ENCODE measurements around the gene HSD11B2. TPM values are rescaled to one million over a fixed set of nuclear protein-coding genes. Genes with fewer than 3 reads are reported as not detected.

The HSD11B2 gene
- total and polyA plus RNA-seq, 2 of the 4 experiments (the other 2 are of a cell fraction), result 0.26 TPM; not detected in 1

GRCh38 chr16:67454104-67454503 is 23.2 kb downstream of the HSD11B2 start:
- Histone ChIP-seq H3K9me1 (ENCODE audit: insufficient read depth, low read length) (peaks cover 8% of the 10 kb centered on the region; the same call in 1 of the 2 replicates), H4K8ac (ENCODE audit: low read depth in 2 of 2, low read length in 2 of 2) (no peak overlapping the region), H2AK9ac (replicated peaks; ENCODE audit: low read depth, low read length, poor library complexity) (no peak overlapping the region), H3K36me3 (ENCODE audit: control insufficient read depth, insufficient read depth, low read length) (peaks cover 20% of the 10 kb centered on the region), H3K23ac (ENCODE audit: low read depth, low read length) (no peak overlapping the region), H3K4ac (ENCODE audit: low read depth, low read length) (no peak overlapping the region), H3K27ac (ENCODE audit: insufficient read depth, low read length) (no peak overlapping the region), H3K4me3 (ENCODE audit: insufficient read depth, low read depth, low read length) (no peak overlapping the region), H3K18ac (ENCODE audit: low read depth, low read length) (no peak overlapping the region), H4K91ac (ENCODE audit: insufficient read depth, low read depth, low read length) (no peak overlapping the region), H2BK15ac (ENCODE audit: low read depth, low read length) (no peak overlapping the region), H2BK120ac (ENCODE audit: low read depth, low read length) (no peak overlapping the region), H3K14ac (replicated peaks; ENCODE audit: low read depth, low read length) (no peak overlapping the region), H2AK5ac (ENCODE audit: low read depth, low read length) (no peak overlapping the region), H3K27me3 (ENCODE audit: control insufficient read depth, insufficient read depth, low read length) (no peaks in the 10 kb centered on the region), H3K9me3 (ENCODE audit: control insufficient read depth, insufficient read depth, low read length) (no peaks in the 10 kb centered on the region), H3K79me1 (ENCODE audit: low read depth in 1 of 2, low read length in 2 of 2) (peaks cover 11 to 55% of the 10 kb centered on the region in 2 experiments), H2AFZ (replicated peaks; ENCODE audit: low read length, poor library complexity) (no peak overlapping the region), H4K20me1 (ENCODE audit: insufficient read depth, low read length) (peaks cover 70% of the 10 kb centered on the region), H2BK20ac (ENCODE audit: low read depth, low read length) (no peak overlapping the region), H3K4me2 (ENCODE audit: low read depth, low read length) (no peak overlapping the region), H3K9ac (ENCODE audit: low read depth, low read length) (no peak overlapping the region), H3K4me1 (ENCODE audit: control insufficient read depth, insufficient read depth, low read length) (peaks cover 28% of the 10 kb centered on the region), H4K5ac (ENCODE audit: low read depth, low read length) (no peak overlapping the region), H3K56ac (ENCODE audit: extremely low read depth, insufficient read depth, low read length) (no peak overlapping the region), H2BK5ac (ENCODE audit: low read depth, low read length, poor library complexity, severe bottlenecking) (no peak overlapping the region)
- WGBS, 2 experiments (ENCODE audit: extremely low coverage in 2 of 2, insufficient read length in 1 of 2), result 66% methylated on average over 4 of the region's 5 CpGs; no CpG with 5 or more reads in 1 of the 2 experiments
- ChIA-PET POLR2A (ENCODE audit: unreplicated experiment) (interaction anchor here (0.6 kb wide), 1 partner anchor 205 kb away, joined by 3 read pairs; the partner anchor contains the start of gene SLC9A5), CTCF (no interaction called here)
- no peak for ATAC-seq (ENCODE audit: low read depth)
- in situ Hi-C loops (cut with MboI; ENCODE audit: low sequenced_read_pairs) (loop anchor here (10.0 kb wide), 2 partner anchors 199 to 489 kb away; partner anchors contain the start of gene CES3), intact Hi-C loops (cut with micrococcal nuclease) (no loop called here), dilution Hi-C loops (cut with HindIII; ENCODE audit: low sequenced_read_pairs, unreplicated experiment) (no loop called here)
- BruUV-seq (replicated peaks), result no TSS peak
- DNase-seq, result no peak
- TF ChIP-seq FOS (IDR thresholded peaks at IDR 0.05; ENCODE audit: low read depth, low read length), result no peak
- TF ChIP-seq RAD21 (IDR thresholded peaks at IDR 0.05; ENCODE audit: low read length), result no peak
- TF ChIP-seq, protein P1, sequence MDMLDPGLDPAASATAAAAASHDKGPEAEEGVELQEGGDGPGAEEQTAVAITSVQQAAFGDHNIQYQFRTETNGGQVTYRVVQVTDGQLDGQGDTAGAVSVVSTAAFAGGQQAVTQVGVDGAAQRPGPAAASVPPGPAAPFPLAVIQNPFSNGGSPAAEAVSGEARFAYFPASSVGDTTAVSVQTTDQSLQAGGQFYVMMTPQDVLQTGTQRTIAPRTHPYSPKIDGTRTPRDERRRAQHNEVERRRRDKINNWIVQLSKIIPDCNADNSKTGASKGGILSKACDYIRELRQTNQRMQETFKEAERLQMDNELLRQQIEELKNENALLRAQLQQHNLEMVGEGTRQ (IDR thresholded peaks at IDR 0.05; ENCODE audit: low read depth, low read length), result no peak
- TF ChIP-seq, protein P2, sequence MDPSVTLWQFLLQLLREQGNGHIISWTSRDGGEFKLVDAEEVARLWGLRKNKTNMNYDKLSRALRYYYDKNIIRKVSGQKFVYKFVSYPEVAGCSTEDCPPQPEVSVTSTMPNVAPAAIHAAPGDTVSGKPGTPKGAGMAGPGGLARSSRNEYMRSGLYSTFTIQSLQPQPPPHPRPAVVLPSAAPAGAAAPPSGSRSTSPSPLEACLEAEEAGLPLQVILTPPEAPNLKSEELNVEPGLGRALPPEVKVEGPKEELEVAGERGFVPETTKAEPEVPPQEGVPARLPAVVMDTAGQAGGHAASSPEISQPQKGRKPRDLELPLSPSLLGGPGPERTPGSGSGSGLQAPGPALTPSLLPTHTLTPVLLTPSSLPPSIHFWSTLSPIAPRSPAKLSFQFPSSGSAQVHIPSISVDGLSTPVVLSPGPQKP (IDR thresholded peaks at IDR 0.05; ENCODE audit: borderline replicate concordance, low read depth, low read length), result no peak
- no peak for TF ChIP-seq MAZ (IDR thresholded peaks at IDR 0.05; ENCODE audit: borderline replicate concordance, low read depth, low read length)
- no peak for TF ChIP-seq MAFK (IDR thresholded peaks at IDR 0.05; ENCODE audit: low read depth, low read length)
- TF ChIP-seq RCOR1 (IDR thresholded peaks at IDR 0.05; ENCODE audit: insufficient replicate concordance, low read length), result no peak
- no peak for TF ChIP-seq NFE2L2 (IDR thresholded peaks at IDR 0.05; ENCODE audit: low read depth, low read length)
- no peak for TF ChIP-seq BHLHE40 (IDR thresholded peaks at IDR 0.05; ENCODE audit: low read depth, low read length)
- TF ChIP-seq POLR2A (IDR thresholded peaks at IDR 0.05; ENCODE audit: low read depth, low read length), result no peak
- TF ChIP-seq CHD1 (IDR thresholded peaks at IDR 0.05; ENCODE audit: low read depth, low read length), result no peak
- TF ChIP-seq RFX5 (IDR thresholded peaks at IDR 0.05; ENCODE audit: low read depth, low read length), result no peak
- TF ChIP-seq CEBPB (IDR thresholded peaks at IDR 0.05; ENCODE audit: low read depth, low read length), result no peak
- TF ChIP-seq MXI1 (IDR thresholded peaks at IDR 0.05; ENCODE audit: borderline replicate concordance, low read depth, low read length), result no peak

All from IMR-90 (cell line).